ENCODE measurements around the gene CPSF3. TPM values are rescaled to one million over a fixed set of nuclear protein-coding genes. Genes with fewer than 3 reads are reported as not detected.
A peak's percentile ranks its signal among the peaks of the same experiment; 100 is the strongest.

The CPSF3 gene
- total and polyA plus RNA-seq, 7 experiments from 2014 or later, result 18.0 to 47.8 (median 22.2) TPM

DNA sequence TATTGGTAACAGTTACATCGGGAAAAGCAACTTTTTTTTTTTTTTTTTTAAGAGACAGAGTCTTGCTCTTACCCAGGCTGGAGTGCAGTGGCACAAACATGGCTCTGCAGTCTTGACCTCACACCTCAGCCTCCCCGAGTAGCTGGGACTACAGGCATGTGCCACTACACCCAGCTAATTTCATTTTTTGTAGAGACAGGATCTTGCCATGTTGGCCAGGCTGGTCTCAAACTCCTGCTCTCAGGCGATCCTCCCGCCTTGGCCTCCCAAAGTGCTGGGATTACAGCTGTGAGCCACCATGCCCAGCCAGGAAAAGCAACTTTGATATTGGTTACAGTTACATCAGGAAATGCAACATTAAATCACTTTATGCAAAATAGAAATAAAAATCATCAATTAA is 4.7 kb upstream of the CPSF3 start:
- CTCF ChIA-PET, result no interaction called here
- Mint-ChIP-seq H3K27me3 (no peaks in the 10 kb centered on the region), H3K4me1 (peaks cover 26 to 59% (median 43%) of the 10 kb centered on the region in 7 donors), H3K36me3 (peaks cover 0 to 20% (median 6%) of the 10 kb centered on the region in 5 donors), H3K27ac (peak overlapping the region in 1 of 9 donors; percentile 31), H3K4me3 (no peak overlapping the region), H3K9me3 (no peaks in the 10 kb centered on the region)
- ATAC-seq (no peak), DNase-seq (no peak)
- intact Hi-C loops (cut with micrococcal nuclease), result no loop called here
- Histone ChIP-seq H3K27ac (ENCODE audit: low read depth, low read length) (no peak overlapping the region), H3K4me1 (ENCODE audit: control insufficient read depth in 2 of 2, insufficient read depth in 2 of 2, low read length in 2 of 2) (peaks cover 10 to 26% of the 10 kb centered on the region in 2 donors), H3K27me3 (ENCODE audit: control insufficient read depth in 2 of 2, insufficient read depth in 2 of 2, low read length in 2 of 2) (no peaks in the 10 kb centered on the region), H3K36me3 (ENCODE audit: control insufficient read depth in 2 of 3, insufficient read depth in 3 of 3, low read length in 3 of 3) (peaks cover 0 to 19% (median 0%) of the 10 kb centered on the region in 3 experiments), H3K4me3 (ENCODE audit: low read length) (no peak overlapping the region), H3K9me3 (ENCODE audit: control insufficient read depth in 2 of 3, low read length in 3 of 3) (no peaks in the 10 kb centered on the region)
- POLR2A ChIA-PET, result interaction anchor here (0.6 kb wide), 1 partner anchor 16 kb away, joined by 3 read pairs; no protein-coding TSS in a partner anchor

DNA sequence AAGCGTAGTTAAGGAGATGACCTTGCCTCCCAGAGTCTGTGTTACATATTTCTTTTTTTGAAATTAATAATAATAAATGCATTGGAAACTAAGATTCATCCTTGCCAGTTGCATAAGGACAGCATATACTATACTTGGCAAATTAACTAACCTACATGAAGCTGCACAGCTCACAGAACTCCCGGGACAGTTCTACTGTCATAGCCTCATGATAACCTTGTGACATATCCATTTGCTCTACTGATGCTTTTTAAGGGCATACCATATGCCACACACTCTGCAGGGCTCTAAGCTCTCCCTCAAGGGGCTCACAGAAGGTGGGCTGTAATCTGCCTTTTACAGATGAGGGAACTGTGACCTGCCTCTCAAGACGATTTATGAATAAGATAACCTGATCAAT is 3.9 kb upstream of the CPSF3 start:
- peaks cover 31 to 57% (median 42%) of the 10 kb centered on the region in 7 donors for H3K4me1 Mint-ChIP-seq
- peaks cover 0 to 17% (median 0%) of the 10 kb centered on the region in 3 experiments for H3K36me3 ChIP-seq (ENCODE audit: control insufficient read depth in 2 of 3, insufficient read depth in 3 of 3, low read length in 3 of 3)
- peaks cover 0 to 15% (median 6%) of the 10 kb centered on the region in 5 donors for H3K36me3 Mint-ChIP-seq
- no peak for ATAC-seq
- no peaks in the 10 kb centered on the region for H3K9me3 ChIP-seq (ENCODE audit: control insufficient read depth in 2 of 3, low read length in 3 of 3)
- H3K4me3 ChIP-seq (ENCODE audit: low read length), result no peak overlapping the region
- H3K4me3 Mint-ChIP-seq, result no peak overlapping the region
- H3K27ac Mint-ChIP-seq, result peak overlapping the region in 1 of 9 donors; percentile 17
- H3K27ac ChIP-seq (ENCODE audit: low read depth, low read length), result no peak overlapping the region
- DNase-seq, result no peak
- no peaks in the 10 kb centered on the region for H3K27me3 ChIP-seq (ENCODE audit: control insufficient read depth in 2 of 2, insufficient read depth in 2 of 2, low read length in 2 of 2)
- ChIA-PET POLR2A (no interaction called here), CTCF (interaction anchor here (0.6 kb wide), 2 partner anchors 12 to 279 kb away, joined by 4 read pairs; no protein-coding TSS in a partner anchor)
- H3K27me3 Mint-ChIP-seq, result no peaks in the 10 kb centered on the region
- intact Hi-C loops (cut with micrococcal nuclease), result no loop called here
- peaks cover 14 to 32% of the 10 kb centered on the region in 2 donors for H3K4me1 ChIP-seq (ENCODE audit: control insufficient read depth in 2 of 2, insufficient read depth in 2 of 2, low read length in 2 of 2)
- H3K9me3 Mint-ChIP-seq, result no peaks in the 10 kb centered on the region

GRCh38 chr2:9420495-9420894 is 3.0 kb upstream of the CPSF3 start:
- no peaks in the 10 kb centered on the region for H3K27me3 ChIP-seq (ENCODE audit: control insufficient read depth in 2 of 2, insufficient read depth in 2 of 2, low read length in 2 of 2)
- DNase-seq, result no peak
- Mint-ChIP-seq H3K27me3 (no peaks in the 10 kb centered on the region), H3K36me3 (peaks cover 0 to 15% (median 6%) of the 10 kb centered on the region in 5 donors), H3K9me3 (no peaks in the 10 kb centered on the region), H3K4me1 (peaks cover 29 to 53% (median 41%) of the 10 kb centered on the region in 7 donors), H3K4me3 (peak overlapping the region in 7 of 10 donors; percentile 9 to 51 (median 18)), H3K27ac (peak overlapping the region in 4 of 9 donors; percentile 0 to 17 (median 14))
- H3K4me3 ChIP-seq (ENCODE audit: low read length), result no peak overlapping the region
- H3K36me3 ChIP-seq (ENCODE audit: control insufficient read depth in 2 of 3, insufficient read depth in 3 of 3, low read length in 3 of 3), result peaks cover 0 to 17% (median 0%) of the 10 kb centered on the region in 3 experiments
- H3K9me3 ChIP-seq (ENCODE audit: control insufficient read depth in 2 of 3, low read length in 3 of 3), result no peaks in the 10 kb centered on the region
- no peak overlapping the region for H3K27ac ChIP-seq (ENCODE audit: low read depth, low read length)
- POLR2A ChIA-PET, result no interaction called here
- intact Hi-C loops (cut with micrococcal nuclease), result loop anchor here (5.0 to 10.0 kb wide), 7 partner anchors 362 to 1734 kb away; partner anchors contain the start of genes KIDINS220 (in 2 of the 2), SLC66A3 (in 2 of the 2), KLF11 (in 1 of the 2) and MBOAT2 (in 1 of the 2)
- no peak for ATAC-seq
- CTCF ChIA-PET, result no interaction called here
- peaks cover 22 to 34% of the 10 kb centered on the region in 2 donors for H3K4me1 ChIP-seq (ENCODE audit: control insufficient read depth in 2 of 2, insufficient read depth in 2 of 2, low read length in 2 of 2)

DNA sequence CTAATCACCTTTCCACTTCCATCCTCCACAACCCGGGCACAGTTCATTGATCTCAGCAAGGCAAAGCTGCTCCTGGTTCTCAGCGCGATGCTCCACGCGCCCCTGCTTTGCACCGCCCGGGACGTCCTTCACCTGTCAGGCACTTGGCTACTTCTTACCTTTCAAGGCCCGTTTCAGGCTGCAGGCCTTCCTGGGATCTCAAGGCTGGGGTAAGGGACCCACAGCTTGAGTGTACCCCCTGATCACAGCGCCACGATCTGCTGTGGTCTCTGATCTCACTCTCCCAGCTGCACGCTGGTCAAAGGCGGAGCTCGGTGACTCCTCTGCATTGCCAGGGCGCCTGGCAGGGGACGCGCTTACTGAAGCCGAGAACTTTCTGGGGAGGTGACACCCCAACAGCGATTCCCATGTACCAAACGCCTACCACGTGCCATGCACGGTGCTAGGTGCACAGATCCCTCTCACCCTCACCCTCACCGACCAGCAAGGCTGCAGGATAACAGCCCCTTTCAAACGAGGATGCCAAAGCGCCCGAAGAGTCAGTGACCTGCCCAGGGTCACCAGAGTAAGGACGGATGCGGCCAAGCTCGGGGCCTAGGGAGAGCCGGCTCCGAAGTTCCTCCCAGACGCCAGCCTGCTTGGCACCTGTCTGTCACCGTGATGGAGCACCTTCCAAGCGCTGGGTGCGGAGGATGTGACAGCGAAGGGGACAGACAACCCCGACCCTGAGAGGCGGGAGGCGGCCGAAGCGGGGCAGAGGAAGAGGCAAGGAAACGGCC is 944 bp upstream of the CPSF3 start:
- Histone ChIP-seq H3K4me3 (ENCODE audit: low read length) (peak overlapping the region; percentile 90), H3K36me3 (ENCODE audit: control insufficient read depth in 2 of 3, insufficient read depth in 3 of 3, low read length in 3 of 3) (peaks cover 0 to 8% (median 0%) of the 10 kb centered on the region in 3 experiments), H3K27ac (ENCODE audit: low read depth, low read length) (peak overlapping the region; percentile 84), H3K27me3 (ENCODE audit: control insufficient read depth in 2 of 2, insufficient read depth in 2 of 2, low read length in 2 of 2) (no peaks in the 10 kb centered on the region), H3K9me3 (ENCODE audit: control insufficient read depth in 2 of 3, low read length in 3 of 3) (no peaks in the 10 kb centered on the region), H3K4me1 (ENCODE audit: control insufficient read depth in 2 of 2, insufficient read depth in 2 of 2, low read length in 2 of 2) (peaks cover 22 to 24% of the 10 kb centered on the region in 2 donors)
- Mint-ChIP-seq H3K27ac (peak overlapping the region in 8 of 9 donors; percentile 62 to 93 (median 88)), H3K4me1 (peaks cover 20 to 45% (median 32%) of the 10 kb centered on the region in 7 donors), H3K9me3 (no peaks in the 10 kb centered on the region), H3K36me3 (peaks cover 0 to 9% (median 6%) of the 10 kb centered on the region in 5 donors), H3K27me3 (no peaks in the 10 kb centered on the region), H3K4me3 (peak overlapping the region in 5 of 10 donors; percentile 87 to 95 (median 92))
- ChIA-PET POLR2A (interaction anchor here (0.5 to 2.1 kb wide), 6 partner anchors 48 to 741 kb away, joined by 3 to 11 read pairs (median 6); partner anchors contain the start of genes ADAM17 and ID2), CTCF (no interaction called here)
- ATAC-seq (peak; percentile 19), DNase-seq (peak; percentile 17 to 56 (median 40))
- intact Hi-C loops (cut with micrococcal nuclease), result loop anchor here (1.0 to 10.0 kb wide), 15 partner anchors 52 to 1732 kb away; partner anchors contain the start of genes ADAM17 (in 2 of the 2), HPCAL1 (in 2 of the 2), IAH1 (in 2 of the 2) and KIDINS220 (in 2 of the 2)

DNA sequence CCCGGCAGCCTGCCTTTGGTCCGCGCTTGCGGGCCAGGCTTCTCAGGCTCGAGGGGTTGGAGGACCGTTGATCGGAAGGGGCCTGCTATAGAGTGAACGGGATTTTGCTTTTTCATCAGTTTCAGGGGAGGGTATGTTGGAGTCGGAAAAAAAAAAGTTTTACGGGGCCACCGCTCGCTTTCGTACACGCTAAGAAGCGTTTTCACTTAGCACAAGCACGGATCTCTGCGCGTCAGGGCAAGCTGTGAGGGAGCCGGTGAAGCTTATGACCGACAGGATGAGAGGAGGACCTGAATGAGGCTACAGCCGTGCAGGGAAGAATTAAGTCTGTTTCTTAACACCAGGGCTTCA is 443 bp downstream of the CPSF3 start:
- H3K4me3 ChIP-seq (ENCODE audit: low read length), result peak overlapping the region; percentile 90
- Mint-ChIP-seq H3K4me1 (peaks cover 19 to 40% (median 28%) of the 10 kb centered on the region in 7 donors), H3K27ac (peak overlapping the region in 5 of 9 donors; percentile 82 to 97 (median 93)), H3K9me3 (no peaks in the 10 kb centered on the region), H3K36me3 (peaks cover 0 to 7% (median 3%) of the 10 kb centered on the region in 5 donors), H3K27me3 (no peaks in the 10 kb centered on the region), H3K4me3 (no peak overlapping the region)
- ATAC-seq, result peak; percentile 15
- H3K4me1 ChIP-seq (ENCODE audit: control insufficient read depth in 2 of 2, insufficient read depth in 2 of 2, low read length in 2 of 2), result peaks cover 22 to 24% of the 10 kb centered on the region in 2 donors
- intact Hi-C loops (cut with micrococcal nuclease), result loop anchor here (1.0 to 10.0 kb wide), 15 partner anchors 50 to 1731 kb away; partner anchors contain the start of genes ADAM17 (in 2 of the 2), HPCAL1 (in 2 of the 2), IAH1 (in 2 of the 2) and KIDINS220 (in 2 of the 2)
- POLR2A ChIA-PET, result interaction anchor here (0.6 to 2.1 kb wide), 7 partner anchors 47 to 742 kb away, joined by 3 to 11 read pairs (median 5); partner anchors contain the start of genes ADAM17 and ID2
- H3K36me3 ChIP-seq (ENCODE audit: control insufficient read depth in 2 of 3, insufficient read depth in 3 of 3, low read length in 3 of 3), result peaks cover 0 to 8% (median 0%) of the 10 kb centered on the region in 3 experiments
- H3K27ac ChIP-seq (ENCODE audit: low read depth, low read length), result peak overlapping the region; percentile 84
- peak in 2 of 9 donors; percentile 19 to 46 for DNase-seq
- CTCF ChIA-PET, result no interaction called here
- H3K27me3 ChIP-seq (ENCODE audit: control insufficient read depth in 2 of 2, insufficient read depth in 2 of 2, low read length in 2 of 2), result no peaks in the 10 kb centered on the region
- H3K9me3 ChIP-seq (ENCODE audit: control insufficient read depth in 2 of 3, low read length in 3 of 3), result no peaks in the 10 kb centered on the region

- ChIA-PET CTCF (no interaction called here), POLR2A (interaction anchor here (0.6 to 1.3 kb wide), 4 partner anchors 43 to 696 kb away, joined by 3 read pairs; no protein-coding TSS in a partner anchor)
- DNase-seq (no peak), ATAC-seq (no peak)
- Histone ChIP-seq H3K36me3 (ENCODE audit: control insufficient read depth in 2 of 3, insufficient read depth in 3 of 3, low read length in 3 of 3) (peaks cover 0 to 11% (median 0%) of the 10 kb centered on the region in 3 experiments), H3K9me3 (ENCODE audit: control insufficient read depth in 2 of 3, low read length in 3 of 3) (no peaks in the 10 kb centered on the region), H3K27me3 (ENCODE audit: control insufficient read depth in 2 of 2, insufficient read depth in 2 of 2, low read length in 2 of 2) (no peaks in the 10 kb centered on the region), H3K4me1 (ENCODE audit: control insufficient read depth in 2 of 2, insufficient read depth in 2 of 2, low read length in 2 of 2) (peaks cover 22 to 23% of the 10 kb centered on the region in 2 donors), H3K4me3 (ENCODE audit: low read length) (peak overlapping the region; percentile 90), H3K27ac (ENCODE audit: low read depth, low read length) (peak overlapping the region; percentile 84)
- intact Hi-C loops (cut with micrococcal nuclease), result loop anchor here (5.0 to 10.0 kb wide), 7 partner anchors 358 to 1730 kb away; partner anchors contain the start of genes KIDINS220 (in 2 of the 2), SLC66A3 (in 2 of the 2), KLF11 (in 1 of the 2) and MBOAT2 (in 1 of the 2)
- H3K9me3 Mint-ChIP-seq, result no peaks in the 10 kb centered on the region
- H3K27ac Mint-ChIP-seq, result peak overlapping the region in 4 of 9 donors; percentile 82 to 95 (median 90)
- H3K4me3 Mint-ChIP-seq, result no peak overlapping the region
- peaks cover 0 to 7% (median 4%) of the 10 kb centered on the region in 5 donors for H3K36me3 Mint-ChIP-seq
- peaks cover 19 to 34% (median 26%) of the 10 kb centered on the region in 7 donors for H3K4me1 Mint-ChIP-seq
- no peaks in the 10 kb centered on the region for H3K27me3 Mint-ChIP-seq
Measured at GRCh38 chr2:9424447-9425164, 1.2 kb downstream of the CPSF3 start.
